A549 (cell line): ENCODE data around the gene PTPRN2. TPM values are rescaled to one million over a fixed set of nuclear protein-coding genes. Genes with fewer than 3 reads are reported as not detected.

Experiments
- ATAC-seq, 2 experiments: fragments of 200-7000 bp in 1 of 2; fragments of >200 bp in 1 of 2; cut with Nextera tagmentation in 1 of 2; cut with Tn5 transposase in 1 of 2; 3 replicates each; pipeline versions ENCODE4 v1.8.0 to v1.9.1; 2018 to 2020; ENCODE audit warnings: mild to moderate bottlenecking in 1 of 2, moderate library complexity in 1 of 2
- CTCF ChIA-PET: fragments of 300-600 bp; sonication (Branson Sonifier 250); formaldehyde crosslinking; extraction: SDS; loops from one replicate; lab custom pipeline; 2021; ENCODE audit warnings: antibody characterized with exemption, inconsistent platforms; lab: Yijun Ruan, JAX
- POLR2A ChIA-PET: fragments of 350-600 bp; formaldehyde crosslinking; extraction: SDS; loops from one replicate; lab custom pipeline; 2021; ENCODE audit warnings: antibody characterized with exemption, inconsistent platforms; lab: Yijun Ruan, JAX
- DNase-seq, 2 experiments: peaks; one replicate each; pipeline versions ENCODE4 v3.0.0 to v3.0.0-alpha.2; 2011 to 2016; ENCODE audit warnings: low read depth in 1 of 2, low spot score in 1 of 2
- FAIRE-seq: peaks from 2 replicates; lab custom pipeline; 2011; peaks lifted over from hg19 to GRCh38; lab: Jason Lieb, UNC
- H3K27ac ChIP-seq, 2 experiments: fragments of >200 bp; sonication (Bioruptor Twin); formaldehyde crosslinking; 3 replicates each; pipeline ENCODE4 v1.5.1; 2016 to 2017
- H3K4me1 ChIP-seq: fragments of >200 bp; sonication (Bioruptor Twin); formaldehyde crosslinking; 3 replicates; pipeline ENCODE4 v1.6.1; 2016
- H3K4me2 ChIP-seq: fragments of >200 bp; sonication (Bioruptor Twin); formaldehyde crosslinking; 3 replicates; pipeline ENCODE4 v1.6.1; 2016
- H3K4me3 ChIP-seq: fragments of >200 bp; sonication (Bioruptor Twin); formaldehyde crosslinking; 3 replicates; pipeline ENCODE4 v1.5.1; 2016
- H3K9me3 ChIP-seq: fragments of >200 bp; sonication (Bioruptor Twin); formaldehyde crosslinking; 3 replicates; pipeline ENCODE4 v1.6.1; 2016
- ATOH8 ChIP-seq: fragments of 250-450 bp; sonication (Bioruptor Pico); IDR thresholded peaks from 2 replicates; pipeline ENCODE4 v1.5.0; 2020; ENCODE audit warnings: low read depth, mild to moderate bottlenecking, moderate library complexity
- CBX8 ChIP-seq: fragments of 200-600 bp; sonication (generic); IDR thresholded peaks from 2 replicates; pipeline ENCODE4 v1.6.1; 2016
- CEBPB ChIP-seq, 2 experiments: fragments of >200 bp in 1 of 2; sonication (Bioruptor Twin) in 1 of 2; formaldehyde crosslinking in 1 of 2; IDR thresholded peaks; 2 replicates each; pipeline ENCODE4 v1.6.1; 2012 to 2016
- CTCF ChIP-seq: fragments of >200 bp; sonication (Bioruptor Twin); formaldehyde crosslinking; IDR thresholded peaks from 3 replicates; pipeline ENCODE4 v1.5.1; 2016
- E2F6 ChIP-seq: IDR thresholded peaks from 2 replicates; pipeline ENCODE4 v1.6.1; 2012; ENCODE audit warnings: low read depth, borderline replicate concordance
- EHMT2 ChIP-seq: fragments of 200-600 bp; sonication (generic); IDR thresholded peaks from 2 replicates; pipeline ENCODE4 v1.6.1; 2016; ENCODE audit warnings: antibody characterized with exemption, low read depth, mild to moderate bottlenecking, moderate library complexity
- EP300 ChIP-seq, 2 experiments: fragments of >200 bp; sonication (Bioruptor Twin); formaldehyde crosslinking; IDR thresholded peaks; 2 replicates in 1 of 2; 3 replicates in 1 of 2; pipeline ENCODE4 v1.6.1; 2016 to 2017
- HDAC2 ChIP-seq: fragments of 200-600 bp; sonication (generic); IDR thresholded peaks from 2 replicates; pipeline ENCODE4 v1.6.1; 2016
- HES2 ChIP-seq: fragments of >200 bp; sonication (Bioruptor Twin); formaldehyde crosslinking; IDR thresholded peaks from 2 replicates; pipeline ENCODE4 v1.6.1; 2016
- HOXB5 ChIP-seq: fragments of 250-450 bp; sonication (Bioruptor Pico); IDR thresholded peaks from 2 replicates; pipeline ENCODE4 v1.5.0; 2020; ENCODE audit warnings: mild to moderate bottlenecking, moderate library complexity
- JUNB ChIP-seq: fragments of >200 bp; sonication (Bioruptor Twin); formaldehyde crosslinking; IDR thresholded peaks from 2 replicates; pipeline ENCODE4 v1.6.1; 2016
- MAX ChIP-seq: IDR thresholded peaks from 2 replicates; pipeline ENCODE4 v1.6.1; 2012
- RARB ChIP-seq: fragments of 250-450 bp; sonication (Bioruptor Pico); IDR thresholded peaks from 2 replicates; pipeline ENCODE4 v1.8.0; 2021; ENCODE audit warnings: mild to moderate bottlenecking, moderate library complexity
- REST ChIP-seq: fragments of 200-600 bp; sonication (generic); IDR thresholded peaks from 2 replicates; pipeline ENCODE4 v1.6.1; 2016; ENCODE audit warnings: antibody characterized with exemption, mild to moderate bottlenecking, moderate library complexity
- SREBF2 ChIP-seq: fragments of 450-650 bp; IDR thresholded peaks from 2 replicates; pipeline ENCODE4 v1.6.1; 2014; ENCODE audit warnings: mild to moderate bottlenecking, moderate library complexity
- ZSCAN20 ChIP-seq: fragments of 250-450 bp; sonication (Bioruptor Pico); IDR thresholded peaks from 2 replicates; pipeline ENCODE4 v1.8.0; 2022; ENCODE audit warnings: mild to moderate bottlenecking, moderate library complexity
- WGBS: methylation state at CpG from one replicate; pipeline ENCODE4 v1.1.6; 2017; ENCODE audit errors: missing lambda C conversion rate; 5-methylcytosine and 5-hydroxymethylcytosine counted together
- polyA plus RNA-seq, 4 experiments: library from polyadenylated mRNA; depleted of rRNA in 3 of 4; stranded (reverse); fragments of >200 nt; fragmentation: RNase III in 1 of 4; extraction: RNeasy Plus Mini Kit Qiagen cat#74134 plus additional on column Dnase treatment in 1 of 4; gene quantifications; 2 replicates in 3 of 4; 3 replicates in 1 of 4; pipeline ENCODE4 v1.2.3, GENCODE V29; 2011 to 2017
- TF ChIP-seq, protein P1 (sequence below): fragments of 150-350 bp; IDR thresholded peaks from 2 replicates; pipeline ENCODE4 v1.6.1; 2014; ENCODE audit warnings: low read depth, mild to moderate bottlenecking, low read length
- TF ChIP-seq, protein P2 (sequence below): fragments of 250-450 bp; sonication (Bioruptor Pico); IDR thresholded peaks from 2 replicates; pipeline ENCODE4 v1.5.0; 2021; ENCODE audit warnings: mild to moderate bottlenecking, moderate library complexity, borderline replicate concordance

The PTPRN2 gene
- polyA plus RNA-seq, 2 of the 4 experiments (the other 2 are of a cell fraction) = 0.41 to 1.2 TPM

DNA sequence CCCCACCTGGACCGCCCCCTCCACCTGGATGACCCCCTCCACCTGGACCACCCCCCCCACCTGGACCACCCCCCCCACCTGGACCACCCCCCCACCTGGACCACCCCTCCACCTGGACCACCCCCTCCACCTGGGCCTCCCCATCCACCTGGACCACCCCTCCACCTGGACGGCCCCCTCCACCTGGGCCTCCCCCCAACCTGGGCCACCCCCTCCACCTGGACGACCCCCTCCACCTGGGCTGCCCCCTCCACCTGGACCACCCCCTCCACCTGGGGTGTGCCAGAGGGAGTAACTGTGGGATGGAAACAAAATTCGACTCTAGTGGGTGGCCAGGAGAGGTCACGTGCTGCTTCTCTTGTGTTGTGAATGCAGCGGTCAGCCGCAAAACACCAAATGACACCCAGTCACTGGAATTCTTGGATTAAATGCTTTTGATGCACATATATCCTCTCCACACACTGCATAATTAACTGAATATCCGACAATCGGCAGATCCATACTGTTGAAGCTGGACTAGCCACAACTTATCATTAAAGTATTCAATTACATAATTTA lies 316.7 kb downstream of the PTPRN2 start:
- Histone ChIP-seq H3K27ac (no peak overlapping the region), H3K4me3 (no peak overlapping the region), H3K9me3 (no peaks in the 10 kb centered on the region), H3K4me1 (no peaks in the 10 kb centered on the region), H3K4me2 (no peak overlapping the region)
- DNase-seq = no peak
- WGBS = 76% methylated on average over 6 of the region's 9 CpGs
- no peak for ATAC-seq
- ChIA-PET POLR2A (no interaction called here), CTCF (no interaction called here)
- FAIRE-seq = no peak
- TF ChIP-seq, protein P1, sequence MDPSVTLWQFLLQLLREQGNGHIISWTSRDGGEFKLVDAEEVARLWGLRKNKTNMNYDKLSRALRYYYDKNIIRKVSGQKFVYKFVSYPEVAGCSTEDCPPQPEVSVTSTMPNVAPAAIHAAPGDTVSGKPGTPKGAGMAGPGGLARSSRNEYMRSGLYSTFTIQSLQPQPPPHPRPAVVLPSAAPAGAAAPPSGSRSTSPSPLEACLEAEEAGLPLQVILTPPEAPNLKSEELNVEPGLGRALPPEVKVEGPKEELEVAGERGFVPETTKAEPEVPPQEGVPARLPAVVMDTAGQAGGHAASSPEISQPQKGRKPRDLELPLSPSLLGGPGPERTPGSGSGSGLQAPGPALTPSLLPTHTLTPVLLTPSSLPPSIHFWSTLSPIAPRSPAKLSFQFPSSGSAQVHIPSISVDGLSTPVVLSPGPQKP = no peak
- TF ChIP-seq SREBF2 = no peak
- TF ChIP-seq CBX8 = no peak
- TF ChIP-seq ZSCAN20 (CRISPR knock-in tag) = no peak

DNA sequence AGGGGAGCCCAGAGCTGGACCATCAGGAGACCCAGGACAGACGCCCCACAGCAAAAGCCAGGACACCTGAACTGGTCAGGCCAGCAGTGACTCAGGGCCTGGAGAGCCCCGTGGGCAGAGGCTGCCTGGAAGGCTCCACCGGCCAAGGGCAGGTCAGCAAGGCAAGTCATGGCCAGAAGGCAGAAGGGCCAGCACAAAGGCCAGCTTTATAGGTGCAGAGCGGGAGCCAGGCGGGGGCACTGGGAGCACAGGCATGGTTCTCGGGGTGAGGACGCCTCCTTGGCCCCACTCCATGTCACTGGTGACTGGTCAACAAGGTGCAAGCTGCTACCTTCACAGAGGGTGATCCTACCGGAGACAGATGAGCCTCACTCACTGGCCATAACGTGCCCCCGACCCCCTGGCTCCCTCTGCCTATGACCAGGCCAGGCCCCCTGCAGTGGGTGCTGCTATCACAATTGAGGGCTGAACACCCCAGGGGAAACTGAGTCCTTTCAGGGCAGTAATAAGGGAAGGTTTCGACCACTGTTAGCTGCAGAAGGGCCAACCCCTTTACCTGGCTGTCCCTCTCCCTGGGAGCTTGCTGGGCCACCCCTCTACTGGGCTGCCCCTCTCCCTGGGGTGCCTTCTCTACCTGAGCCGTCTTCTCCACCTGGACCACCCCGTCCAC lies 317.4 kb downstream of the PTPRN2 start:
- ChIA-PET CTCF (no interaction called here), POLR2A (no interaction called here)
- TF ChIP-seq CBX8 (no peak), ATOH8 (CRISPR knock-in tag) (no peak), CTCF (no peak), EHMT2 (no peak), HES2 (no peak), E2F6 (no peak), EP300 (IDR thresholded peaks at IDR 0.05) (no peak), REST (no peak), JUNB (no peak), MAX (no peak), RARB (no peak), CEBPB (IDR thresholded peaks at IDR 0.05) (no peak), HDAC2 (no peak), HOXB5 (CRISPR knock-in tag) (no peak)
- TF ChIP-seq, protein P2, sequence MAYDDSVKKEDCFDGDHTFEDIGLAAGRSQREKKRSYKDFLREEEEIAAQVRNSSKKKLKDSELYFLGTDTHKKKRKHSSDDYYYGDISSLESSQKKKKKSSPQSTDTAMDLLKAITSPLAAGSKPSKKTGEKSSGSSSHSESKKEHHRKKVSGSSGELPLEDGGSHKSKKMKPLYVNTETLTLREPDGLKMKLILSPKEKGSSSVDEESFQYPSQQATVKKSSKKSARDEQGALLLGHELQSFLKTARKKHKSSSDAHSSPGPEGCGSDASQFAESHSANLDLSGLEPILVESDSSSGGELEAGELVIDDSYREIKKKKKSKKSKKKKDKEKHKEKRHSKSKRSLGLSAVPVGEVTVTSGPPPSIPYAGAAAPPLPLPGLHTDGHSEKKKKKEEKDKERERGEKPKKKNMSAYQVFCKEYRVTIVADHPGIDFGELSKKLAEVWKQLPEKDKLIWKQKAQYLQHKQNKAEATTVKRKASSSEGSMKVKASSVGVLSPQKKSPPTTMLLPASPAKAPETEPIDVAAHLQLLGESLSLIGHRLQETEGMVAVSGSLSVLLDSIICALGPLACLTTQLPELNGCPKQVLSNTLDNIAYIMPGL = no peak
- Histone ChIP-seq H3K4me1 (no peaks in the 10 kb centered on the region), H3K4me3 (no peak overlapping the region), H3K4me2 (no peak overlapping the region), H3K27ac (no peak overlapping the region), H3K9me3 (no peaks in the 10 kb centered on the region)
- ATAC-seq (peak in 1 of 2 experiments; percentile 57; a peak in 3 of 6 replicates), DNase-seq (no peak), FAIRE-seq (no peak)
- WGBS = 19% methylated on average over 8 of the region's 13 CpGs
